K562 (cell line): ENCODE results near the gene TMEM41B. TPM values are rescaled to one million over a fixed set of nuclear protein-coding genes. Genes with fewer than 3 reads are reported as not detected.

Experiments
- ARID3B ChIP-seq: fragments of 250-450 bp; sonication (Bioruptor Pico); IDR thresholded peaks from 2 replicates; pipeline ENCODE4 v1.4.0; 2020; ENCODE audit warnings: borderline replicate concordance
- CBFA2T2 ChIP-seq: fragments of 450-650 bp; conservative IDR thresholded peaks from 2 replicates; pipeline ENCODE4 v1.6.1; 2017; ENCODE audit warnings: mild to moderate bottlenecking
- CBX5 ChIP-seq: IDR thresholded peaks from 2 replicates; pipeline ENCODE4 v1.6.1; 2014; ENCODE audit warnings: low read depth, borderline replicate concordance
- CBX8 ChIP-seq: fragments of 200-600 bp; sonication (generic); IDR thresholded peaks from 2 replicates; pipeline ENCODE4 v1.6.1; 2012; ENCODE audit warnings: borderline replicate concordance, mixed run types, low read depth, mild to moderate bottlenecking, moderate library complexity, mixed read lengths, low read length, control low read depth, inconsistent platforms; ENCODE audit not compliant: poor library complexity, severe bottlenecking; ENCODE audit errors: extremely low read depth
- CTBP1 ChIP-seq: fragments of 450-650 bp; IDR thresholded peaks from 2 replicates; pipeline ENCODE4 v1.6.1; 2016; ENCODE audit warnings: borderline replicate concordance
- ETS2 ChIP-seq: IDR thresholded peaks from 2 replicates; pipeline ENCODE4 v1.6.1; 2016; ENCODE audit warnings: borderline replicate concordance, missing genetic modification characterization, mild to moderate bottlenecking, moderate library complexity, missing compliant biosample characterization; ENCODE audit not compliant: poor library complexity, severe bottlenecking
- FOXJ3 ChIP-seq: sonication (generic); formaldehyde crosslinking; IDR thresholded peaks from 2 replicates; pipeline ENCODE4 v1.4.0; 2020; ENCODE audit warnings: mild to moderate bottlenecking, missing genetic modification reagents
- MGA ChIP-seq: fragments of 450-650 bp; IDR thresholded peaks from 2 replicates; pipeline ENCODE4 v1.6.1; 2016; ENCODE audit warnings: mild to moderate bottlenecking, moderate library complexity
- MNT ChIP-seq, 2 experiments: fragments of 450-650 bp; conservative IDR thresholded peaks; 2 replicates each; pipeline ENCODE4 v1.6.1; 2017; ENCODE audit warnings: mild to moderate bottlenecking in 2 of 2, moderate library complexity in 2 of 2
- POLR2A ChIP-seq: fragments of 450-650 bp; conservative IDR thresholded peaks from 2 replicates; pipeline ENCODE4 v1.6.1; 2016
- PURB ChIP-seq: sonication (generic); formaldehyde crosslinking; IDR thresholded peaks from 2 replicates; pipeline ENCODE4 v1.9.0; 2021; ENCODE audit warnings: low read depth, mild to moderate bottlenecking, missing genetic modification reagents
- RFX5 ChIP-seq: IDR thresholded peaks from 2 replicates; pipeline ENCODE4 v1.6.1; 2011; ENCODE audit warnings: low read depth, mild to moderate bottlenecking, improper control_type of control experiment, low read length
- ZNF134 ChIP-seq: fragments of 250-450 bp; sonication (Bioruptor Pico); conservative IDR thresholded peaks from 2 replicates; pipeline ENCODE4 v1.4.0; 2020
- ZNF583 ChIP-seq: fragments of 250-450 bp; sonication (Bioruptor Pico); IDR thresholded peaks from 2 replicates; pipeline ENCODE4 v1.4.0; 2020
- ZNF766 ChIP-seq: fragments of 200-800 bp; sonication (Bioruptor generic); conservative IDR thresholded peaks from 2 replicates; pipeline ENCODE4 v1.6.1; 2016; ENCODE audit warnings: missing genetic modification characterization, missing compliant biosample characterization
- polyA plus RNA-seq, 8 experiments: library from polyadenylated mRNA; depleted of rRNA in 4 of 8; stranded (reverse) in 5 of 8; unstranded in 3 of 8; fragments of >200 nt; fragmentation: Nextera tagmentation in 2 of 8; fragmentation: Illumina TruSeq in 1 of 8; extraction: Ambion mirVana in 2 of 8; extraction: Trizol in 1 of 8; gene quantifications; 2 replicates each; pipeline versions ENCODE4 v1.2.1 to v1.2.3, GENCODE V29; 2011 to 2014; ENCODE audit warnings: inconsistent platforms in 1 of 8, missing spikeins in 1 of 8
- total RNA-seq, 7 experiments: library from RNA; depleted of rRNA in 6 of 7; stranded (reverse); fragments of >200 nt in 6 of 7; fragmentation: Illumina TruSeq in 2 of 7; extraction: Trizol in 2 of 7; gene quantifications; 2 replicates each; pipeline versions ENCODE4 v1.2.1 to v1.2.3, GENCODE V29; 2011 to 2021; ENCODE audit warnings: low replicate concordance in 1 of 7

The TMEM41B gene
- total and polyA plus RNA-seq, 9 of the 15 experiments (the other 6 are each of a cell fraction or from before 2014, with no cell fraction given) = 17.1 to 89.6 (median 48.7) TPM

GRCh38 chr11:9347100-9347499 is 32.7 kb upstream of the TMEM41B start (continued):
- peak; percentile 81 for TF ChIP-seq MGA
- no peak for TF ChIP-seq ZNF134
- no peak for TF ChIP-seq ZNF583 (CRISPR knock-in tag)
- no peak for TF ChIP-seq FOXJ3 (CRISPR knock-in tag)
- no peak for TF ChIP-seq POLR2A
- TF ChIP-seq ETS2 (tag) = no peak
- peak; percentile 98 for TF ChIP-seq ZNF766 (CRISPR knock-in tag)
- peak; percentile 74 for TF ChIP-seq CTBP1
- no peak for TF ChIP-seq ARID3B
- no peak for TF ChIP-seq CBX5
- no peak for TF ChIP-seq CBX8
- no peak for TF ChIP-seq RFX5
- TF ChIP-seq CBFA2T2 = no peak
- TF ChIP-seq PURB = no peak
- peak; percentile 33 to 54; a peak in 1 of 4 replicates for TF ChIP-seq MNT (conservative IDR thresholded peaks at IDR 0.05)
